Activated naive CD8-positive, alpha-beta T cell treated with anti-CD3 and anti-CD28 coated beads, Interleukin-2, amount 10 ng/mL, durations not matched to agents 7 days and 5 days (primary cell): ENCODE measurements around the gene HDAC1. TPM values are rescaled to one million over a fixed set of nuclear protein-coding genes. Genes with fewer than 3 reads are reported as not detected.

ENCODE experiments used
- ATAC-seq: fragments of 150-1000 bp; cut with Tn5 transposase; one replicate; pipeline ENCODE4 v1.10.0; 2021; ENCODE audit warnings: low read depth, moderate library complexity
- POLR2A ChIA-PET: fragments of 350-600 bp; sonication (Branson Sonifier 250); formaldehyde crosslinking; loops from one replicate; lab custom pipeline; 2021; ENCODE audit warnings: antibody characterized with exemption; lab: Charles Lee
- DNase-seq: peaks from one replicate; pipeline ENCODE4 v3.0.0; 2021
- H3K27ac Mint-ChIP-seq: one replicate; pipeline ENCODE4 v1.8.0; 2022; ENCODE audit warnings: mild to moderate bottlenecking, mixed read lengths
- H3K27me3 Mint-ChIP-seq: one replicate; pipeline ENCODE4 v1.8.0; 2022; ENCODE audit warnings: mild to moderate bottlenecking, moderate library complexity, mixed read lengths
- H3K36me3 Mint-ChIP-seq: one replicate; pipeline ENCODE4 v1.8.0; 2021; ENCODE audit warnings: mild to moderate bottlenecking, mixed read lengths
- H3K4me1 Mint-ChIP-seq: one replicate; pipeline ENCODE4 v1.8.0; 2021; ENCODE audit warnings: mixed read lengths
- H3K4me3 Mint-ChIP-seq: one replicate; pipeline ENCODE4 v1.8.0; 2022; ENCODE audit warnings: mild to moderate bottlenecking, moderate library complexity, mixed read lengths
- H3K9me3 Mint-ChIP-seq: one replicate; pipeline ENCODE4 v1.8.0; 2021; ENCODE audit warnings: mixed read lengths
- total RNA-seq, 2 experiments: library from RNA; stranded (reverse); gene quantifications; one replicate each; pipeline ENCODE4 v1.2.3, GENCODE V29; 2021

HDAC1 gene
- total RNA-seq, 2 experiments from 2014 or later = 195 to 197 TPM

GRCh38 chr1:32361674-32362473 lies 70.0 kb downstream of the HDAC1 start:
- DNase-seq (peak; percentile 60), ATAC-seq (peak; percentile 25)
- peak overlapping the region; percentile 6 for H3K4me3 Mint-ChIP-seq
- peaks cover 3% of the 10 kb centered on the region for H3K27me3 Mint-ChIP-seq
- POLR2A ChIA-PET = interaction anchor here (1.0 kb wide), 1 partner anchor 26 kb away, joined by 6 read pairs; the partner anchor contains the start of gene MARCKSL1
- no peaks in the 10 kb centered on the region for H3K9me3 Mint-ChIP-seq
- H3K27ac Mint-ChIP-seq = no peak overlapping the region
- peaks cover 3% of the 10 kb centered on the region for H3K36me3 Mint-ChIP-seq
- H3K4me1 Mint-ChIP-seq = peaks cover 20% of the 10 kb centered on the region

- POLR2A ChIA-PET = interaction anchor here (1.0 to 1.1 kb wide), 2 partner anchors 27 kb away, joined by 3 to 6 read pairs; partner anchors contain the start of gene MARCKSL1
- Mint-ChIP-seq H3K27me3 (peaks cover 3% of the 10 kb centered on the region), H3K27ac (no peak within 1 kb of the TSS), H3K4me1 (peaks cover 20% of the 10 kb centered on the region), H3K9me3 (no peaks in the 10 kb centered on the region), H3K4me3 (peak within 1 kb of the TSS; percentile 6), H3K36me3 (peaks cover 3% of the 10 kb centered on the region)
- ATAC-seq (no peak), DNase-seq (no peak)
These were observed 70.8 kb downstream of the HDAC1 start, which contains the start of the genes FAM229A and TSSK3 for GRCh38 chr1:32362474-32363313. TSS of gene FAM229A (minus strand) at chr1:32362485. CDS start at chr1:32362091, 394 bp downstream. TSS of gene TSSK3 (plus strand) at chr1:32362539. CDS start at chr1:32362702, 163 bp downstream.

GRCh38 chr1:32363713-32364112 lies 71.8 kb downstream of the HDAC1 start:
- DNase-seq (no peak), ATAC-seq (no peak)
- Mint-ChIP-seq H3K36me3 (peaks cover 3% of the 10 kb centered on the region), H3K27ac (no peak overlapping the region), H3K9me3 (no peaks in the 10 kb centered on the region), H3K27me3 (peaks cover 3% of the 10 kb centered on the region), H3K4me1 (peaks cover 20% of the 10 kb centered on the region), H3K4me3 (no peak overlapping the region)
- POLR2A ChIA-PET = interaction anchor here (1.1 kb wide), 1 partner anchor 28 kb away, joined by 3 read pairs; no protein-coding TSS in a partner anchor

- H3K4me1 Mint-ChIP-seq = peaks cover 14% of the 10 kb centered on the region
- peaks cover 3% of the 10 kb centered on the region for H3K27me3 Mint-ChIP-seq
- no peak overlapping the region for H3K4me3 Mint-ChIP-seq
- no peaks in the 10 kb centered on the region for H3K9me3 Mint-ChIP-seq
- no peak overlapping the region for H3K27ac Mint-ChIP-seq
- POLR2A ChIA-PET = no interaction called here
- DNase-seq = no peak
- no peak for ATAC-seq
- peaks cover 5% of the 10 kb centered on the region for H3K36me3 Mint-ChIP-seq
These were observed 73.0 kb downstream of the HDAC1 start for GRCh38 chr1:32364836-32365235.

- no peak for DNase-seq
- H3K27me3 Mint-ChIP-seq = peaks cover 3% of the 10 kb centered on the region
- no peak for ATAC-seq
- H3K9me3 Mint-ChIP-seq = no peaks in the 10 kb centered on the region
- POLR2A ChIA-PET = no interaction called here
- no peak overlapping the region for H3K27ac Mint-ChIP-seq
- no peak overlapping the region for H3K4me3 Mint-ChIP-seq
- peaks cover 5% of the 10 kb centered on the region for H3K36me3 Mint-ChIP-seq
- peaks cover 9% of the 10 kb centered on the region for H3K4me1 Mint-ChIP-seq
These were observed 73.6 kb downstream of the HDAC1 start for GRCh38 chr1:32365445-32365844.

- ATAC-seq (no peak), DNase-seq (no peak)
- H3K4me1 Mint-ChIP-seq = peaks cover 17% of the 10 kb centered on the region
- H3K27ac Mint-ChIP-seq = no peak overlapping the region
- POLR2A ChIA-PET = interaction anchor here (0.9 kb wide), 1 partner anchor 32 kb away, joined by 3 read pairs; the partner anchor contains the start of gene MARCKSL1
- H3K4me3 Mint-ChIP-seq = no peak overlapping the region
- no peaks in the 10 kb centered on the region for H3K27me3 Mint-ChIP-seq
- no peaks in the 10 kb centered on the region for H3K9me3 Mint-ChIP-seq
- peaks cover 5% of the 10 kb centered on the region for H3K36me3 Mint-ChIP-seq
These were observed 76.2 kb downstream of the HDAC1 start for GRCh38 chr1:32367912-32368635.

- DNase-seq = peak; percentile 61
- H3K4me1 Mint-ChIP-seq = peaks cover 14% of the 10 kb centered on the region
- H3K27ac Mint-ChIP-seq = no peak overlapping the region
- POLR2A ChIA-PET = interaction anchor here (0.5 to 2.2 kb wide), 4 partner anchors 13 to 132 kb away, joined by 3 to 12 read pairs (median 4); partner anchors contain the start of gene MARCKSL1
- H3K9me3 Mint-ChIP-seq = no peaks in the 10 kb centered on the region
- peak; percentile 89 for ATAC-seq
- no peaks in the 10 kb centered on the region for H3K27me3 Mint-ChIP-seq
- H3K36me3 Mint-ChIP-seq = peaks cover 4% of the 10 kb centered on the region
- no peak overlapping the region for H3K4me3 Mint-ChIP-seq
These were observed 80.4 kb downstream of the HDAC1 start for GRCh38 chr1:32372149-32372756.

GRCh38 chr1:32373996-32374592 lies 82.2 kb downstream of the HDAC1 start:
- POLR2A ChIA-PET = no interaction called here
- Mint-ChIP-seq H3K27me3 (no peaks in the 10 kb centered on the region), H3K36me3 (peaks cover 9% of the 10 kb centered on the region), H3K4me3 (no peak overlapping the region), H3K27ac (no peak overlapping the region), H3K4me1 (peaks cover 14% of the 10 kb centered on the region), H3K9me3 (no peaks in the 10 kb centered on the region)
- DNase-seq (no peak), ATAC-seq (no peak)

GRCh38 chr1:32376199-32376598 lies 84.3 kb downstream of the HDAC1 start:
- Mint-ChIP-seq H3K4me3 (no peak overlapping the region), H3K36me3 (peaks cover 10% of the 10 kb centered on the region), H3K27me3 (no peaks in the 10 kb centered on the region), H3K9me3 (no peaks in the 10 kb centered on the region), H3K4me1 (peaks cover 14% of the 10 kb centered on the region), H3K27ac (no peak overlapping the region)
- POLR2A ChIA-PET = no interaction called here
- DNase-seq = no peak
- ATAC-seq = no peak

- H3K4me3 Mint-ChIP-seq = no peak overlapping the region
- no peak overlapping the region for H3K27ac Mint-ChIP-seq
- no peaks in the 10 kb centered on the region for H3K27me3 Mint-ChIP-seq
- ATAC-seq (no peak), DNase-seq (no peak)
- no peaks in the 10 kb centered on the region for H3K9me3 Mint-ChIP-seq
- POLR2A ChIA-PET = no interaction called here
- H3K4me1 Mint-ChIP-seq = peaks cover 2% of the 10 kb centered on the region
- H3K36me3 Mint-ChIP-seq = peaks cover 8% of the 10 kb centered on the region
These were observed 85.8 kb downstream of the HDAC1 start for GRCh38 chr1:32377541-32378220.

- Mint-ChIP-seq H3K9me3 (no peaks in the 10 kb centered on the region), H3K27ac (no peak overlapping the region), H3K4me3 (no peak overlapping the region), H3K4me1 (no peaks in the 10 kb centered on the region), H3K36me3 (peaks cover 11% of the 10 kb centered on the region), H3K27me3 (no peaks in the 10 kb centered on the region)
- POLR2A ChIA-PET = no interaction called here
- DNase-seq = no peak
- no peak for ATAC-seq
These were observed 88.2 kb downstream of the HDAC1 start for GRCh38 chr1:32380057-32380456.
